ENCODE data around the gene CDC26.
"Not testable (repeated sequence)": the region's sequence is repeated elsewhere in the genome, so short reads cannot be mapped to it uniquely, and the experiment has no call there.

GRCh38 chr9:113296247-113296646 is 20.9 kb upstream of the CDC26 start:
- TF ChIP-seq, protein P1, sequence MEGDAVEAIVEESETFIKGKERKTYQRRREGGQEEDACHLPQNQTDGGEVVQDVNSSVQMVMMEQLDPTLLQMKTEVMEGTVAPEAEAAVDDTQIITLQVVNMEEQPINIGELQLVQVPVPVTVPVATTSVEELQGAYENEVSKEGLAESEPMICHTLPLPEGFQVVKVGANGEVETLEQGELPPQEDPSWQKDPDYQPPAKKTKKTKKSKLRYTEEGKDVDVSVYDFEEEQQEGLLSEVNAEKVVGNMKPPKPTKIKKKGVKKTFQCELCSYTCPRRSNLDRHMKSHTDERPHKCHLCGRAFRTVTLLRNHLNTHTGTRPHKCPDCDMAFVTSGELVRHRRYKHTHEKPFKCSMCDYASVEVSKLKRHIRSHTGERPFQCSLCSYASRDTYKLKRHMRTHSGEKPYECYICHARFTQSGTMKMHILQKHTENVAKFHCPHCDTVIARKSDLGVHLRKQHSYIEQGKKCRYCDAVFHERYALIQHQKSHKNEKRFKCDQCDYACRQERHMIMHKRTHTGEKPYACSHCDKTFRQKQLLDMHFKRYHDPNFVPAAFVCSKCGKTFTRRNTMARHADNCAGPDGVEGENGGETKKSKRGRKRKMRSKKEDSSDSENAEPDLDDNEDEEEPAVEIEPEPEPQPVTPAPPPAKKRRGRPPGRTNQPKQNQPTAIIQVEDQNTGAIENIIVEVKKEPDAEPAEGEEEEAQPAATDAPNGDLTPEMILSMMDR (IDR thresholded peaks at IDR 0.05): not testable (repeated sequence)
- TF ChIP-seq POLR2A, EP300 (IDR thresholded peaks at IDR 0.05): not testable (repeated sequence)

All from suprapubic skin (tissue), 3 donors.